Measurements from ENCODE around the gene STAT3.
"Not testable (repeated sequence)": the region's sequence is repeated elsewhere in the genome, so short reads cannot be mapped to it uniquely, and the experiment has no call there.

Gene STAT3

GRCh38 chr17:42380935-42381334, 7.3 kb downstream of the STAT3 start:
- H3K4me3 ChIP-seq (ENCODE audit: low read length) = no peak overlapping the region
- TF ChIP-seq ZNF274 (IDR thresholded peaks at IDR 0.05; ENCODE audit: low read depth, low read length) = no peak

GRCh38 chr17:42378959-42379594, 9.2 kb downstream of the STAT3 start:
- H3K4me3 ChIP-seq (ENCODE audit: low read length) = peak overlapping the region; percentile 91
- no peak for TF ChIP-seq ZNF274 (IDR thresholded peaks at IDR 0.05; ENCODE audit: low read depth, low read length)

DNA sequence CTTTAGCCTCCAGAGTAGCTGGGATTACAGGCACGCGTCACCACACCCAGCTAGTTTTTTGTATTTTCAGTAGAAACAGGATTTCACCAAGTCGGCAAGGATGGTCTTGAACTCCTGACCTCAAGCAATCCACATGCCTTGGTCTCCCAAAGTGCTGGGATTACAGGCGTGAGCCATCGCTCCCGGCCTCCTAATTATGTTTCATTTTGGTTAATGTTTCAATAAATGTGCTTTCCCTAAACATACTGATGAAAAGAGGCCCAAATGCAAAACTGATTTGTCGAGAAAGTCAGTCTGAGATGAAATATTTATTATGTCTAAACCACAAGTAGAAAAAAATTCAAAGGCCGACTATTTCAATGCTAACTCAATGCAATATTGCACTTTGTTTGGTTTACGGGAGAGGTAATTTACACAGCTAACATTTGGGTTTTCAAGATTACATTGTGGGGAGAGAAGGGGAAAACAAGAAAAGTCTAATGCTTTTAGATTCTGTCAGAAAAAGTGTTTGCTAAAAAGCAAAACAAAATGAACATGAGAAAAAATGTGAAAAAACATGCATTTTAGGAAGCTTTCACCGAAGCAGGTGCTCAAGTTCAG, 9.8 kb downstream of the STAT3 start:
- peak overlapping the region; percentile 91 for H3K4me3 ChIP-seq (ENCODE audit: low read length)
- TF ChIP-seq ZNF274 (IDR thresholded peaks at IDR 0.05; ENCODE audit: low read depth, low read length) = no peak

DNA sequence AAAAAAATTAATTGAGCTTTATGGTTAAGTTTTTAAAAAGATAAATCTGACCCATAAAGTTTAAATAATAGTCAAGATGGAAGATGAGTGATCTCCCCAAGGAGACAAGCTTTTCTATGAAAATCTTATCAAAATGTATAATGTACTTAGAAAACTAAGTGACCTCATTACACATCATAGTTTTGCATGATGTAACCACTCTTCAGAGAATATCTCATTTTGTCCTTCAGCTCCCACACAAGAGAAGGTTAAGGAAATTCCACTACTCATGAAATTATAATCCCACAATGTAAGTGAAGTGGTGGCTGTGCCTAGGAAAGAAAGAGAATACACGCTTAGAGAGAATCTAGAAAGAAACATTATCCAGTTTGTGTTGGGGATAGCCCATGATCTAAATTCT, 14.3 kb downstream of the STAT3 start:
- no peak overlapping the region for H3K4me3 ChIP-seq (ENCODE audit: low read length)
- no peak for TF ChIP-seq ZNF274 (IDR thresholded peaks at IDR 0.05; ENCODE audit: low read depth, low read length)

DNA sequence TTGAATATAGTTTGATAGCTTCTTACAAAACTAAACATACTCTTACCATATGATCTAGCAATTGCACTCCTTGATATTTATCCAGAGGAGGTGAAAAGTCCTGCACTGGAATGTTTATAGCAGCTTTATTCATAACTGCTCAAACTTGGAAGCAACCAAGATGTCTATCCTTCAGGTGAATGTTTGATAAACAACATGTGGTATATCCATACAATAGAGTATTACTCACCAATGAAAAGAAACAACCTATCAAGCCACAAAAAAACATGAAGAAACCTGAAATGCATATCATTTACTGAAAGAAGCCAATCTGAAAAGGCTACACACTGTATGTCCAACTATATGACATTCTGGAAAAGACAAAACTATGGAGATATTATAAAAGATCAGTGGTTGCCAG, 16.1 kb downstream of the STAT3 start:
- TF ChIP-seq ZNF274 (IDR thresholded peaks at IDR 0.05; ENCODE audit: low read depth, low read length) = no peak
- no peak overlapping the region for H3K4me3 ChIP-seq (ENCODE audit: low read length)

DNA sequence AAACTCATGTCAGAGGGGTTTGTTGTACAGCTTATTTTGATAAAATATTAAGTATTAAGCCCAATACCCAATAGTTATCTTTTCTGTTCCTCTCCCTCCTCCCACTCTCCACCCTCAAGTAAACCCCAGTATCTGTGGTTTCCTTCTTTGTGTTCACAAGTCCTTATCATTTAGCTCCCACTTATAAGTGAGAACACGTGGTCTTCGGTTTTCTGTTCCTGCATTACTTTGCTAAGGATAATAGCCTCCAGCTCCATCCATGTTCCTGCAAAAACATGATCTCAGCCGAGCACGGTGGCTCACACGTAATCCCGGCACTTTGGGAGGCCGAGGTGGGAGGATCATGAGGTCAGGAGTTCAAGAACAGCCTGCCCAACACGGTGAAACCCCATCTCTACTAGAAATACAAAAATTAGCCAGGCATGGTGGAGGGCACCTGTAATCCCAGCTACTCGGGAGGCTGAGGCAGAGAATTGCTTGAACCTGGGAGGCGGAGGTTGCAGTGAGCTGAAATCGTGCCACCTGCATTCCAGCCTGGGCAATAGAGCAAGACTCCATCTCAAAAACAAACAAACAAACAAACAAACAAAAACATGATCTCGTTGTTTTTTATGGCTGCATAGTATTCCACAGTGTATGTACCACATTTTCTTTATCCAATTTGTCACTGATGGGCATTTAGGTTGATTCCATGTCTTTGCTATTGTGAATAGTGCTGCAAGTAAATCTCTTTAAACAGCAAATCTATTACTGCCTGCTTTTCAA, 19.3 kb downstream of the STAT3 start:
- not testable (repeated sequence) for H3K4me3 ChIP-seq (ENCODE audit: low read length)

DNA sequence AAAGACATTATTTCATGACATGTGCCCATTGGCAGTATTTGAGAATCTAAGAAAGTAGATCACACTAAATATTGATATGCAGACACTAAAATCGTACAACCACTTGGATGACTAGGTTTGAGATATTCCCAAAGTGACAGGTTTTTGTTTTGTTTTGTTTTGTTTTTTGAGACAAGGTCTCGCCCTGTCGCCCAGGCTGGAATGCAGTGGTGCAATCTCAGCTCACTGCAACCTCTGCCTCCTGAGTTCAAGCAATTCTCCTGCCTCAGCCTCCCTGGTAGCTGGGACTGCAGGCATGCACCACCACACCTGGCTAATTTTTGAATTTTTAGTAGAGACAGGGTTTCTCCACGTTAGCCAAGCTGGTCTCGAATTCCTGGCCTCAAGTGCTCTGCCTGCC, 19.9 kb downstream of the STAT3 start:
- H3K4me3 ChIP-seq (ENCODE audit: low read length) = not testable (repeated sequence)

DNA sequence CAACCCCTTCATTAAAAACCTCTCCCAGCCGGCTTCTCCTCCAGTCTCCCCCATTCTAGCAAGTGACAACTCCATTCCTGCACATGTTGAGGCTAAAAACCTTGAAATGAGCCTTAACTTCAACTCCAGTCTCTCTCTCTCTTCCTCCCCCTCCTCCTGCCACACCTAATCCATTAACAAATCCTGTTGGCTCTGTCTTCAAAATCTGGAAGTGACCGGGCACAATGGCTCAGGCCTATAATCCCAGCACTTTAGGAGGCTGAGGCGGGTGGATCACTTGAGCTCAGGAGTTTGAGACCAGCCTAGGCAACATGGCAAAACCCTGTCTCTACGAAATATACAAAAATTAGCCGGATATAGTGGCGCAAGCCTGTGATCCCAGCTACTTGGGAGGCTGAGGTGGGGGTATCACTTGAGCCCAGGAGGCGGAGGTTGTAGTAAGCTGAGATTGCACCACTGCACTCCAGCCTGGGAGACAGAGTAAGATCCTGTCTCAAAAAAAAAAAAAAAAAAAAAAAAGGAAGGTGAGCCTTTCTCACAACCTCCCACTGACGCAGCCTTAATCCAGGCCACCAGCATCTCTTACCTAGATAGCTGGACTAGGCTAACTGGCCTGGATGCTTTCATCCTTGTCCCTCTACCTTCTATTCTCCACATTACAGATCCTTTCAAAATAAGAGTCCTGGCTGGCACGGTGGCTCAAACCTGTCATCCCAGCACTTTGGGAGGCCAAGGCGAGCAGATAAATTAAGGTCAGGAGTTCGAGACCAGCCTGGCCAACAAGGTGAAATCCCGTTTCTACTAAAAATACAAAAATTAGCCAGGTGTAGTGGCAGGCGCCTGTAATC, 21.8 kb downstream of the STAT3 start:
- not testable (repeated sequence) for H3K4me3 ChIP-seq (ENCODE audit: low read length)

DNA sequence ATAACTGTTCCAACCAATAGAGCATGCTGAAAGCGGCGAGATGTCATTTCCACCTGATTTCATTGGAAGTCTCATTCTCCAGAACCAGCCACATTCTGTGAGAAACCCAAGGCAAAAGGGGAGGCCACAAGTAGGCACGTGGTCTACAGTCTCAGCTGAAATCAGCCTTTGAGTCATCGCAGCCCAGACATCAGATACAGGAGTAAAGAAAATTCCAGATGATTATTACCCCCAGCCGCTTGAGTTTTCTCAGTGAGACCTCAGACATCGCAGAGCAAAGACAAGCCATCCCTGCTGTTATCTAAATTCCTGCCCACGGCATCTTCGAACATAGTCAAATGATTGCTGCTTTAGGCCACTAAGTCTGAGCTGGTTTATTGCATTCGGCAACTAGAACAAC, 23.1 kb downstream of the STAT3 start:
- TF ChIP-seq ZNF274 (IDR thresholded peaks at IDR 0.05; ENCODE audit: low read depth, low read length) = no peak
- H3K4me3 ChIP-seq (ENCODE audit: low read length) = no peak overlapping the region

DNA sequence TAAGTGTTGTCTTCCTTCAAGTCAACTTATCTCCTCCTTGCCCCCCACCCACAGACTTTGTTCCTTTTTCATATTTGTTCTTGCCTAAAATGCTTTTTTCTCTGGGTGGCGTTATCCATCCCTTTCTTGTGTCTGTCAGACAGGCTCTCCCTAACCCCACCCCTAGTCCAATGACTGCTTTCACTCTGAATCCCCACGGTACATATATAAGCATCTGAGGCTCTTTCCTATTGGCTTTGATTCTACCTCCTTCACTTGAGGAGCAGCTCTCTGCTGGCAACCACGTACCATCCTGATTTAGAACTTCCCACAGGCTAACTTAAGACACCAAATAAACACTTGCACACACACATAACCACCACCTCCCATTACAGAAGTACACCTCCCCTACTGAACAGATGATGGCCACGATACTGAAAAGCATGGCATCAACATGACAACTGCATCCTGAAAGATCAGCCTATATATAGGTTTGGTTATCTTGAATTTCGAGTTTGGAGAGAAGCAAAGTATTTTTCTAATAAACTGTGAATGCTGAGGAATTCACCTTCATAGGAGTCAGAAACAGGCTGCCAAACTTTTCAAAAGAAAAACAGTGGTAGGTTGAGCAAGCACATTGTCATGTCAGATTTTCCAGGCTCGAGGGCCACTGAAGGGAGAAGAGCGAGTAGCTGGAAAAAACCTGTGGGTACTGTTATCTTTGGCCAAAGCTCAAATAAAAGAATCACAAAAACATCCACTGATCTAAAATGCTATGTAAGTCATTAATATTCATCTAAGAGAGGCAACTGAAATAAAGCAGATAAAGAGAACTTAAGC, 24.3 kb downstream of the STAT3 start:
- TF ChIP-seq ZNF274 (IDR thresholded peaks at IDR 0.05; ENCODE audit: low read depth, low read length) = no peak
- no peak overlapping the region for H3K4me3 ChIP-seq (ENCODE audit: low read length)

DNA sequence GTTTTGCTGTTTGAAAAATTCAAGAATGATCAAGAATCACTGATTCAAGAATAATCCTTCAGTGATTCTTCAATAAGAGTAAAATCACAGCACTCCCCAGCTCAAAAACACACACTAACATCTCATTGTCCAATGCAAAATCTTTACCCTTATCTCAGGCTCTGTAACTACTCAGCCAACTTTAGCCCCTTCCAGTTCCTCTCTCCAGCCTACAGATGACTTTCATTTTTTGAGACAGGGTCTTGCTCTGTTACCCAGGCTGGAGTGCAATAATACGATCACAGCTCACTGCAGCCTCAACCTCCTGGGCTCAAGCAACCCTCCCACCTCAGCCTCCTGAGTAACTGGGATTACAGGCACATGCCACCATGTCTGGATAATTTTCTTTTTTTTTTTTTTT, 25.0 kb downstream of the STAT3 start:
- H3K4me3 ChIP-seq (ENCODE audit: low read length) = no peak overlapping the region
- no peak for TF ChIP-seq ZNF274 (IDR thresholded peaks at IDR 0.05; ENCODE audit: low read depth, low read length)

- no peak overlapping the region for H3K4me3 ChIP-seq (ENCODE audit: low read length)
- no peak for TF ChIP-seq ZNF274 (IDR thresholded peaks at IDR 0.05; ENCODE audit: low read depth, low read length)
These were observed 25.8 kb downstream of the STAT3 start for GRCh38 chr17:42362245-42362961.

- TF ChIP-seq ZNF274 (IDR thresholded peaks at IDR 0.05; ENCODE audit: low read depth, low read length) = no peak
- no peak overlapping the region for H3K4me3 ChIP-seq (ENCODE audit: low read length)
These were observed 26.5 kb downstream of the STAT3 start for GRCh38 chr17:42361781-42362186.

DNA sequence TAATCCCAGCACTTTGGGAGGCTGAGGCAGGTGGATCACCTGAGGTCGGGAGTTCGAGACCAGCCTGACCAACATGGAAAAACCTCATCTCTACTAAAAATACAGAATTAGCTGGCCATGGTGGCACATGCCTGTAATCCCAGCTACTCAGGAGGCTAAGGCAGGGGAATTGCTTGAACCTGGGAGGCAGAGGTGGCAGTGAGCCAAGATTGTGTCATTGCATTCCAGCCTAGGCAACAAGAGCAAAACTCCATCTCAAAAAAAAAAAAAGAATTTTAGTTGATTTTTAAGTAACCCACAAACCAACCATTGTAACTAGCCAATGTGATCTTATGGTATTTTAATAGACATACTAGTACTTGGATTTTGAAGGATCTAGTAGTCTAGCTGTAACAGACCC, 27.9 kb downstream of the STAT3 start:
- H3K4me3 ChIP-seq (ENCODE audit: low read length) = not testable (repeated sequence)

Data from GM08714 (cell line).